ENCODE measurements around the gene RBM33.
"Not testable (repeated sequence)": the region's sequence is repeated elsewhere in the genome, so short reads cannot be mapped to it uniquely, and the experiment has no call there.

The RBM33 gene

DNA sequence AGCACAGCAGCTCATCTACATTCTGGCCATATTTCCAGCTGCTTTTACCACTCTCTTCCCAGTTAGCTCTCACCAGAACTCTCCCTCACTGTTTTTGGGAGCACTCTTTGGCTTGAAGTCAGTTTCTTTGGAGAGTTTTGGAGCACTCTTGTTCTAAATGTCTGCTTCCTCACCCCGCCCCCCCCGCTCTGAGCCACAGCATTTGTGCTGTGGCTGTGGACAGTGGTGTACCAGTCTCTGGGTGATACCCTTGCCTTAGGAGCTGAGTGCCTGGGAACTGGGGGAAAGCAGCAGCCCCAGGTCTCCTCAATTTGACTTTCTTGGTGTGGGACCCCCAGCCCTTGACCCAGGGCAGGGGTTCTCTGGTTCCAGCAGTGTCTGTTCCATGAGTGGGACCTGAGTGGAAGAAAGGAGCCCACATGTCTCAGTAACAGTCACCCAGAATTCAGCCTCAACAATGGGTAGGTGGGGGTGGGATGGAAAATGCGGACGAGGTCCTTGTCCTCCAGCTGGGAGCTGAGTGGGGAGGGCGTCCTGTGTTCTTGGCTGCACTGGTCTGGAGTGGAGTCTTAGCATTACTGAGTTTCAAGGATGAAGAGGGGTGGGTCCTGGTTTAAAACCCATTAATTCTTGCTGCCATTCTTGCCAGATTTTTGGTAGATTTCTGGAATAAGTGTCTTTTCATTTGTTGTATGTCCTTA lies 18.0 kb downstream of the RBM33 start:
- DNase-seq (ENCODE audit: low spot score), result no peak

DNA sequence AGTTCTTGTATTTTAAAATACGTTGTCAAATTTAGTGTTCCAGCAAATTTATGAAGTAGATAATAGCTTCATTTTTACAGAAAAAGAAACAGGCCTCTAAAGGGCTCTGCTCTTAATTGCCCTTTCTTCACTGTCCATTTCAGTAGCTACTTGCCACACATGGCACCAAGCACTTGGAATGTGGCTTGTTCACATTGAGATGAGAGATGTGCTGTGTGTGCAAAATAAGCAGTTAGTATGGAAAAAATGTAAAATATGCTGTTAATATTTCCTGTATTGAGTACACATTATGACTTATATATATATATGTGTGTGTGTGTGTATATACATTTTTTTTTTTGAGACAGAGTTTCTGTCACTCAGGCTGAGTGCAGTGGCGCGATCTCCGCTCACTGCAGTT lies 19.5 kb downstream of the RBM33 start:
- DNase-seq (ENCODE audit: low spot score), result no peak

DNA sequence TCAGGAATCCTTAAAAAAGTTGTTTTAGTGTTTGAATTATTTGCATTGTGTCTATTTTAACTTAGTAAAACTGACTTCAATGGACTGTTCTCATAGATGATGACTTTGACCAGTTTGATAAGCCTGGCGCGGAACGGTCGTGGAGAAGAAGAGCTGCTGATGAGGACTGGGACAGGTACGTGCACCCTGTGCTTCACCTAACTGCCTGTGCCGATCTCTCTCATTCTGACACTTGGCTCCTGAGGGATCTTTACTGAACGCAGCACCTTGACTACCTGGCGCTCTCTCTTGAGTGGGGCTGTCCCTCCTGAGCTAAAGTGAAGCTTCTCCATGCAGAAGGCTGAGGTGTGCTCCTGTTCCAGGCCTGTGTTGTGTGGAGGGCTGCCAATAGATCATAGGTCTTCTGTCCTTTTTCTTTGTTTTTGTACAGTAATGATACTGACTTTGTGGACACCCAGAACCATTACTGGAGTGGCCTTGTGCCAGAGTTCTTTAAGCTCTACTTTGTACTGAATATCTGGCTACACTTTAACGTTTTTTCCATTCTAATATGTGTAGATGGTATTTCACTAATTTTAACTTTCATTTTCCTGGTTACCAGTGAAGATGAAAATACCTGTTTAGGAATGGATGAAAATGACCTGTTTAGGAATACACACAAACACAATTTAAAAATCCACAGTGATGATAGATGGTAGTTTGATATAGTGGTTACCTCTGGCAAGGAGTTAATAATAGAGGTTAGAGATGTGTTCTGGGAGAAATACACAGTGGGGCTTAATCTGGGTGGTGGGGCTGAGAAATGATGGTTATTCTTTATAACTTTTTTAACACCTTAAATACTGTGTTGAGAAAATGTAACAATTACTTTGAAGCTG lies 20.9 kb downstream of the RBM33 start:
- no peak for DNase-seq (ENCODE audit: low spot score)

DNA sequence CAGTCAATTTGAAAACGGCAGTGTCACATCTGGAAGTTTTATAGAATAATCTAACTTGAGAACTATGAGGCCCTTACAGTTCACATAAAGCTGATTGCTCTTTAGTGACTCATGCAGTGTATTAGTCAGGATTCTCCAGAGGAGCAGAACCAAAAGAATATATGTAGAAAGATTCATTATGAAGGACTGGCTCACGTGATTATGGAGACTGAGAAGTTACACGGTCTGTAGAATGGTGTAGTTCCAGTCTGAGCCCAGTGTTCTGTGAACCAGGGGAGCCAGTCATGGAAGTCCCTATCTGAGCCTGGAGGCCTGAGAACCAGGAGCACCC lies 21.5 kb downstream of the RBM33 start:
- DNase-seq (ENCODE audit: low spot score), result no peak

DNA sequence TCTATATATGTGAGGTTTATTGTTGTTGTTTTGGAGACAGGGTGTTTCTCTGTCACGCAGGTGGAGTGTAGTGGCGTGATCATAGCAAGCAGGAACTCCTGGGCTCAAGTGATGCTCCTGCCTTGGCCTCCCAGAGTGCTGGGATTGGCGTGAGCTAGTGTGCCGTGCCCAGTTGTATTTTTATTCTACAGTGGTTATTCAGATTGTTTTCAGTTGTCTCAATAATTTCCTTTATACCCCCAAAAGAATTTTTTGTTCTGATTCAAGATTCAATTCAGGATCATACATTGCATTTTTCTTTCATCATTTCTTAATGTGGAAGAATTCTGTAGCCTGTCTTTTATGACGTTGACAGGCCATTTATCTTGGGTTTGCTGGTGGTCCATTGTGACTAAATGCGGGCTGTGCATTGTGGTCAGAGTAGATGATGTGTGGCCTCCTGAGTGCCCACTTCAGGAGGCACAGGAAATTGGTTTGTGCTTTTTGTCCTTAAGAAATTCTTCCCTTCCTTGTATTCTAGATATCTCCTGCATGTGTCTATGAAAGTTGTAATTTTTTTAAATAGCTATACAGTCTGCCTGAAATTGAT lies 22.9 kb downstream of the RBM33 start:
- no peak for DNase-seq (ENCODE audit: low spot score)

DNA sequence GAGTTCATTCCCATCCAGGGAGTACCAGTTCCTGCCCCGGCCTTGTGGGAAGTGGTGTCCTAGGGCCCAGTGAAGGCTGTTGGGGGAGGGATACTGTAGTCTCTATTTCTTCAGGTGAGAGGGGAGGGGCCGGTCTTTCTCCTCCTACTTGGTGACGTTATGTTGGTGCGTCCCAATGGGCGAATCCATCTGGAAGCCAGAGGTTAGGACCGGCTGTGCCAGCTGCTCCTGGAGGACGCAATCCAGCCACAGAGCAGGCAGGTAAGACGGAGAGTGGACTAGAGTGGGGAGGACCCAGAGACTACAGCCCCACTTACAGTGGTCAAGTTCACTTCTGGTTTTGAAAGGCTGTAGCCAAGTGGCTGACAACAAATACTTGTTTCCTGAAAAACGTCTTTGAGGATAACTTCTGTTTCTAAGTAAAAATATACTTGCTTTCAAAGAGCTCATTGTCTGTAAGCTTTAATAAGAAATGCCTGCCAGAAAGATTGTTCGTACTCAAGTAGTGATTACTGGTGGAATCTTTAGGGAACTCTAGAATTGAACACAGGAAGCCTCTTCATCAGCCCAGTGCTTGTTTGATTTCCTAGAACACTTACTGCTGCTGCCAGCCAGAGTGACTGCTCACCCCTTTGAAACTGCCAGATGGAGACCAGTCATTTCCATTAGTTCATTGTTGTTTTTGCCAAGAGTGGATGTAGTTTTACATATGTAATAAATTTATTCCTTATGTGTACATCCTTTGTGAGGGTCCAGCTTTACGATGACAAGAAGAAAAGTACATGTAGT lies 25.4 kb downstream of the RBM33 start:
- DNase-seq (ENCODE audit: low spot score), result no peak

DNA sequence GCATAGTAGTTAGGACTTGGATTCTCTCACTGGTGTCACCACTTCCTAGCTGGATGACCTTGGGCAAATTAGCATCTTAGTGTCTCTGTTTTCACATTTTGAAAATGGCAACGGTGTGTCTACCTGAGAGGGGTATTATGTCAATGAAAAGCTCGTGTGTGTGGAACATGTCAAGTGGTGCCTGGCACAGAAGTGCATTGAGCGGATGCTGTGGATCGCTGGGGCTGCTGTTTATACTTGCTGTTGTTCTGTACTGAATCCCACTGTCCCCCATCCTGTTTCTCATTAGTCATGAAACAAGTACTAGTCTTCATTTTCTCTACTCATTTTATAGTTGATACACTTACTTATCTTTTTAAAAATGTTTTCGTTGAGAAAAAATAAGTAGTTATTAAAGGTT lies 26.1 kb downstream of the RBM33 start:
- no peak for DNase-seq (ENCODE audit: low spot score)

DNA sequence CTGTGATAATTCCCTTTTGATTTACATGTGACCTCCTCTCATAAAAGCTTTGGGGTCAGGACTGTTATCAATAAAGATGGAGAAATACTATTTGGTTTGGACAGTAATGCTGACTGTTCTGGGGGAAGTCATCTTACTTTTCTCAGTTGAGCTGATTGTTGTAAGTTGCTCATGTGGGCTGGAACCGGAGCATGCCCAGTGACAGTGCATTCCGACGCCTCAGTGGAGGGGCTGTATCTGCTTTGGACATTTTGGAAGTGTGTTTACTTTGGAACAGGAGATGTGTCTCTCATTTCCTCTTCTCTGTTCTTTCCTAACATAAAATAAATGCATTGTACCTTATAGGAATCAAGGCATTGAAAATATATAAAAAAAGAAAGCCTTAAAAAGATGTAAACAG lies 30.1 kb downstream of the RBM33 start:
- DNase-seq (ENCODE audit: low spot score), result no peak

DNA sequence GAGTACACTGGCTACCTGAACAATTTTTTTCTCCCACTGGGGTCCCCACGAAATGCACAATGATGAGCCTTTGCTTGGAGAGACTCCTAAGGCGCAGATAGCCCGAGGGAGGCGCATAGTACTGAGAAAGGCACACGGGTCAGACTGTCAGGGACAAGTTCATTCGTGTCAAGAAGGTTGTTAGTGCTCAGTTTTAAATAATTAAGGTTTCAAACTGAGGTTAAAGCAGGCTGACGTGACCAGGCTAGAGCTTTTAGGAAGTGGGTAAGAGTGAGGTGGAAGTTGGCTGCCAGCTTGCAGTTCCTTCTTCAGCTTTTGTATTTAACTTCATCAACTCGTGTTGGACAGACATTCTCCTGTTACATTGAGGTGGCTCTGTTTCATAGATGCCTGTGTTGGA lies 31.6 kb downstream of the RBM33 start:
- no peak for DNase-seq (ENCODE audit: low spot score)

DNA sequence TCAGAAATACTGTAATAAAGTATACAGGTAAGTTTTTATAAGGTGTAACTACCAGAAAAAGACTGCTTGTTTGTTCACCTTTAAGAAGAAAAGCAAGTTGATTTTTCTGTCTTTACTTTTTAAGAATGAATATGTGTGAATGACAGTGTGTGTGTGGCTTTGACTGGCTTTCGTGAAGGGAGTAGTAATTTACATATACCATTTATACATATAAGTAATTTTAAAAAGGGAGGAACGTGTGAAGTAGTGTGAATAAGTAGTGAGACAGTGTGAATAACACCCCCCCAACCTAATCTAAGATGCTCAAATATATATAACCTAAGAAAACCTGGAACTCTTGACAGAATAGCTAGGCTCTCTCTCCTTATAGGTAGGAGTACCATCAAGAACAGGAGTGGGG lies 33.2 kb downstream of the RBM33 start:
- no peak for DNase-seq (ENCODE audit: low spot score)

DNA sequence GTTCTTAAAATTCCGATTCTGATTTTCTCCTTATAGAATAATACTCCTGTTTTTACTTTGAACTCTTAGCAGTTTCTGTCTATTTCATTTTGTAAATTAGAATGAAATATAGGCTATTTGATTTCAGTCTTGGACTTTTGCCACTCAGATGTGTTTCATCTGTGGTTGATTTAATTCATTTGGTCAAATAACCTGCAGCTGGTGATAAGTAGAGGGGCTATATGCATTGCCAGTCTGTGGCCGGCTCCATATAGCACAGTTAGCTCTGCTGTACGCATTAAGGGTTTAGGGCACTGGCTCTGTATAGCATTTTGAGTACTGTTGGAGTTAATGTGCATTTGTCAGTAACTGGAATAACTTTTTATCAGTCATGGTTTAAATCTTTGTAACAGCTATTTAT lies 35.7 kb downstream of the RBM33 start:
- no peak for DNase-seq (ENCODE audit: low spot score)

DNA sequence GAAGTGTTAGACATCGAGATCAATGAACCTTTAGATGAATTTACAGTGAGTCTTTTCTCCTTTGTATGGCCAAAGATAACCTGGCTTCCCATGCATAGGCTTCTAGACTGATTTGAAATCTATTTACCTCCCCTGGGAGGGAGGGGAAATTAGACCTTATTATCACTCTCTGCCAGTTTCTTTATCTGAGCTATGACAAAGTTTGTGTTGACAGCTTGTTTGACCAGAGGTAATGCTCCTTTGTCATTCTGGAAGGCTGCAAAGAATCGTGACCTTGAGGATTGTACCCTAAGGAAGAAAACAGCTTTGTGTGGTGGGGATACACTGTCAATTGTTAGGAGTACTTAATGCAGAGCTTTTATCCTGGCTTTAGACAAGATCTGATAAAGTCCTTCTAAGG lies 36.4 kb downstream of the RBM33 start:
- DNase-seq (ENCODE audit: low spot score), result no peak

DNA sequence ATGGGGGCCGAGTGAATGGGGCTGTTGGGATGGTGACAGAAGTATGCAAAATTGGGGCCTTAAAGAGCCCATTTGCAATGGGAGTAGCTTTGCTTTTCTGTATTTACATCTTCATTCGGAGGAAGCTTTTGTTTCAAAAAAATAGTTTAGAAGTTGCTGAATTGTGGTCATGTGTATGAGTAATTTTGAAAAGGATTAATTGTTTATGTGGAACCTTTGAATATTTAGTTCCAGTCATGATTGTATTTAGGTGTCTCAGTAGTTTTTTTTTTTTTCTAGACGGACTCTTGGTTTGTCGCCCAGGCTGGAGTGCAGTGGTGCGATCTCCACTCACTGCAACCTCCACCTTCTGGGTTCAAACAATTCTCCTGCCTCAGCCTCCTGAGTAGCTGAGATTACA lies 37.2 kb downstream of the RBM33 start:
- no peak for DNase-seq (ENCODE audit: low spot score)

DNA sequence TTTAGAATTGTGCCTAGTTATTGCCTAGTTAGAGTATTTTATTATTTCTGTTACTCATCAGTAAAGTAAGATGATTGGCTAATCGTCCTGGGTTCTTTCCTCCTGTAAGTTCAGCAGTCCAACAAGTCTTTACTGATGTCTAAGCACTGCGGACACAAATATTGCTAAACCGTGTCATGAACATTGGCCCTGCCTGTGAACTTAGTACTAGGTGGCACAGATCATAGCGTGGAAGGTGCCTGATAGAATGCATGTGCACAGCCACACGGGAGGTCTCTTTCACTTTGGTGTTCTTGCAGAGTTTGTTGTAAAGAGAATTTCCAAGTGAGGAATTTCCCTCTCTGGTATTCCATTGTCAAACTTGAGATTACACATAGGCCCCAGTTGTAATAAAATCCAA lies 38.0 kb downstream of the RBM33 start:
- no peak for DNase-seq (ENCODE audit: low spot score)

DNA sequence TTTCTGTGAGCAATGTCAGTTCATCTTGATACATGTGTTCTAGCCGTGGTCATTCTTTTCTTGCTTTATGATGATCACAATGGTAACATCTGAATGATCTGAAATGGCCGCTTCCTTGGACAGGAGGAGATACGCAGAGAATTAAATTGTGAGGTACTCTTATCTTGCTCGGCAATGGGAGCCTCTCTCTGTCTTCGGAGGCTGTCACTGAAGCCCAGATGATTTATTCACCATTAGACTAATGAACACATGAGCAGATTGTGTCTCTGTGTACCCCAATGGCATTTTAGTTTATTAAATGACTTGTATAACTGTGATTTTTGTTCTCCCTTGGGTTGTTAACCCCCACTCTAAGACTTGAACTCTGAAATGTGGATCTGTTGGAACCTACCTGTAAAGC lies 38.6 kb downstream of the RBM33 start:
- DNase-seq (ENCODE audit: low spot score), result no peak

DNA sequence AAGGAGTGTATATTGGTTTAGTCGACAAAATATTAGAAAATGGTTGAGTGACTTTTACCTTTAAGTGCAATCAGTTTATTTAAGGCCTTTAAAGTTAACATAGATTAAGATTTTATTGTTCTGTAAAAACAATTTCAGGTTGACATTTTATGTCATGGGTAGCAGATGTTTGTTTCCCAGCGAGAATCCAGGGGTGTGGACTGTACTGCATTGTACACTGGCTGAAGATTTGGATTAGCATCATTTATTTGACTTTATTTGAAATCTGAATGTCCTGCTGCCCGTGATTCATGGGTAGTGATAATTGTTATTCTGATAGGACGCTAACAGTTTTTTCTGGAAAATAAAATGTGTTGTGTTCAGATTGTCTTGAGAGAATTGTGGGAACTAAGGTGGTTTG lies 39.3 kb downstream of the RBM33 start:
- DNase-seq (ENCODE audit: low spot score), result no peak

DNA sequence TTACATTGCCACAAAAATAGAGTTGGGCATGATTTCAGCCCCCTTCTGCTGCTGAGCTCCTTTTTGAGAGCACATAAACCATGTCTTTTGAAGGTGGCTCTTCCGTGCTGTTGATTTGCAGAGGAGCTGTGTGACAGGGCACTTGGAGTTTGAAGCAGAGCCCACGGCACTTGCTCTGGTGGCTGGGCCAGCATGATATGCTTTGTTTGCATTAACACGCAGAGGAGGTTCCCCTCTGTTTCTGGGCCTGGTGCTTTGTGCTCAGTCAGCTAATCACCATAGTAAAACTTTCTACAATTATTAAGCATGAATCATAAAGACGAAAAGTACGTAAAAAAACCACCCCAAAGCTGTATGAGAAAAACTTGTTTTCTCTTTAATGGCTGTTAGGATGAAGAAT lies 40.1 kb downstream of the RBM33 start:
- DNase-seq (ENCODE audit: low spot score), result no peak

DNA sequence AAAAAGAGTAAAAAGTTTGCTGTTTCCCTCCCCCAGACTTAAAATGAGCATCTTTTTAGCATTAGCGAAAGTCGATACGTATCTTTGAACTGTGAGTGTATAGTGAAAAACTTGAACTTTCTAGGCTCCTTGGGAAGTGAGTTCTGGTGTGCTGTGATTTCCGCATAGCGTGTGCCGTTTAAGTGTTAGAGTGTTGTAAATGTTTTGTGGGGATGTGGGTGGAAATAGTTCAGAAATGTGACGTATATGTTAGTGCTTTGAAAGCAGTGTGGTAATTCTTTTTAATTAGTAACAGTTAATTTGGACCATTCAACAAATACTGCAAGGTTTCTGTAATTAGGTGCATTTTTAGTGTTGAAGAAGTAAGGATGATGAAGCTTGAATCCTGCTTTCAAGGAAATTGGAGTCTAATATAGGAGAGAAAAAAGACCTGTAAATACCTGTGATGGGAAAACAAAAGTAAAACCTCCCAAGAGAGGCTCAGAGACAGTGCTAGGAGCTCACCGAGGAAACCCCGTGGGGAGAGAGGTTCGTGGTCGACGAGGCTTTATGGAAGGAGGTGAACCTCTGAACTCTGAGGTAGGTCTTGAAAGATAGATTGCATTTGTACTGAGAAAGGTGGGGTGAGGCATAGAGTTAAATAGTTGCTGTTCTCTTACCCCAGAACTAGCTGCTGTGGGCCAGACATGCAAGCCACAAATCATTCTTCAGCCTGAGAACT lies 40.8 kb downstream of the RBM33 start:
- DNase-seq (ENCODE audit: low spot score), result no peak

DNA sequence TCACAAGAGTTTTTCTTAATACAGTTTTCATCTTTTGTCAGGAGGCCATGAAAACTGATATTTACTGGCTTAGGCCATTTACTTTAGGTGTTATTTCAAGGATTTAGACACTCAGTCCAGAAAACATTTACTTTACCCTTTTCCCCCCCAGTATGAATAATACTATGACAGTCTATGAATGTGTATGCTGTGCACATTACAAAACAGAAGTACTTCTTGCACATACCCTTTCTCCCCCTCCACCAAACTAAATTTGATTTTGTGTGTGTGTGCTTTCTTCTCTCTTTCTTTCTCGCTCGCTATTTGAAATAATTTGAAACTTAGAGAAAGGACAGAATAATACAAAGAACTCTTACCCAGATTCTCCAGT lies 41.3 kb downstream of the RBM33 start:
- no peak for DNase-seq (ENCODE audit: low spot score)

DNA sequence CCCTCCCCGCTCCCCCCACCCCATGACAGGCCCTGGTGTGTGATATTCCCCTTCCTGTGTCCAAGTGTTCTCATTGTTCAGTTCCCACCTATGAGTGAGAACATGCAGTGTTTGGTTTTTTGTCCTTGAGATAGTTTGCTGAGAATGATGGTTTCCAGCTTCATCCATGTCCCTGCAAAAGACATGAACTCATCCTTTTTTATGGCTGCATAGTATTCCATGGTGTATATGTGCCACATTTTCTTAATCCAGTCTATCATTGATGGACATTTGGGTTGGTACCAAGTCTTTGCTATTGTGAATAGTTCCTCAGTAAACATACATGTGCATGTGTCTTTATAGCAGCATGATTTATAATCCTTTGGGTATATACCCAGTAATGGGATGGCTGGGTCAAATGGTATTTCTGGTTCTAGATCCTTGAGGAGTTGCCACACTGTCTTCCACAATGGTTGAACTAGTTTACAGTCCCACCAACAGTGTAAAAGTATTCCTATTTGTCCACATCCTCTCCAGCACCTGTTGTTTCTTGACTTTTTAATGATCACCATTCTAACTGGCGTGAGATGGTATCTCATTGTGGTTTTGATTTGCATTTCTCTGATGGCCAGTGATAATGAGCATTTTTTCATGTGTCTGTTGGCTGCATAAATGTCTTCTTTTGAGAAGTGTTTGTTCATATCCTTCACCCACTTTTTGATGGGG lies 42.3 kb downstream of the RBM33 start:
- not testable (repeated sequence) for DNase-seq (ENCODE audit: low spot score)

DNA sequence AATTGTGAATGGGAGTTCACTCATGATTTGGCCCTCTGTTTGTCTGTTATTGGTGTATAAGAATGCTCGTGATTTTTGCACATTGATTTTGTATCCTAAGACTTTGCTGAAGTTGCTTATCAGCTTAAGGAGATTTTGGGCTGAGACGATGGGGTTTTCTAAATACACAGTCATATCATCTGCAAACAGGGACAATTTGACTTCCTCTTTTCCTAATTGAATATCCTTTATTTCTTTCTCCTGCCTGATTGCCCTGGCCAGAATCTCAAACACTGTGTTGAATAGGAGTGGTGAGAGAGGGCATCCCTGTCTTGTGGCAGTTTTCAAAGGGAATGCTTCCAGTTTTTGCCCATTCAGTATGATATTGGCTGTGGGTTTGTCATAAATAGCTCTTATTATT lies 43.8 kb downstream of the RBM33 start:
- not testable (repeated sequence) for DNase-seq (ENCODE audit: low spot score)

Data from CD4-positive, alpha-beta T cell treated with Interleukin-15 for 4 hours (primary cell).